ENCODE data around the gene SMIM9. TPM values are rescaled to one million over a fixed set of nuclear protein-coding genes. Genes with fewer than 3 reads are reported as not detected.
A peak's percentile ranks its signal among the peaks of the same experiment; 100 is the strongest.
"Not testable (repeated sequence)": the region's sequence is repeated elsewhere in the genome, so short reads cannot be mapped to it uniquely, and the experiment has no call there.

SMIM9 gene
- not detected for total RNA-seq
- 0.07 TPM for polyA plus RNA-seq
- long read RNA-seq, donor 1, result 0 reads
- long read RNA-seq, donor 2, result 0 reads
- long read RNA-seq, donor 3, result 0 reads
- long read RNA-seq, donor 4, result 0 reads
- long read RNA-seq, donor 5, result 0 reads
- long read RNA-seq, donor 6, result 0 reads
- long read RNA-seq, donor 7, result 0 reads
- long read RNA-seq, donor 8, result 0 reads
- long read RNA-seq, donor 9, result 0 reads
- long read RNA-seq, donor 10, result 0 reads

DNA sequence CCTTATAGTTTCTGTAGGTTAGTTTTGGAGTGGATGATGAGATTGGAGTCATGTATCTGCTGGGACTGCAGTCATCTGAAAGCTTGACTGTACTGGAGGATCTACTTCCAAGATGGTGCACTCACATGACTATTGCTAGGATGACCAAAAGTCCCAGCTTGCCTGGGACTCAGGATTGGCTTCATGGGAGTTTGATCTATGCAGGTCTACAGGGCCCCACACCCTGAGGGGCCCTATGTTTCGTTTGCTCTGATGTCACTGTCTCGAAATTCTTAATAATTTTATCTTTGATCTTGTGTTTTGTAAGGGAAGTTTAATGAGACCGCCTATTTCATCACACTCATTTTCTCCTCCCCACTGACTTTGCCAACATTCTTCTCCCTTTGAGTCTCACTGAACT, at the start of gene SMIM9:
Gene SMIM9 (minus strand): TSS at position 101 of the 400 bp plus-strand sequence. CDS start 3,806 bp downstream, outside the sequence.
- H3K4me3 ChIP-seq (ENCODE audit: low read length in 2 of 2), result no peak within 1 kb of the TSS
- no peaks in the 10 kb centered on the region for H3K9me3 ChIP-seq (ENCODE audit: control insufficient read depth in 2 of 2, insufficient read depth in 1 of 2, low read length in 1 of 2)
- no peak for DNase-seq (ENCODE audit: low read depth in 6 of 9, low spot score in 9 of 9)
- H3K4me1 ChIP-seq (ENCODE audit: control insufficient read depth in 2 of 2, insufficient read depth in 2 of 2, low read length in 2 of 2), result no peaks in the 10 kb centered on the region
- no peaks in the 10 kb centered on the region for H3K27me3 ChIP-seq (ENCODE audit: control insufficient read depth in 2 of 2, insufficient read depth in 1 of 2, low read length in 1 of 2)
- H3K27ac ChIP-seq (ENCODE audit: low read depth in 1 of 2, low read length in 1 of 2), result no peak within 1 kb of the TSS
- 98% methylated on average over 3 of the region's 3 CpGs for WGBS
- no peaks in the 10 kb centered on the region for H3K36me3 ChIP-seq (ENCODE audit: control insufficient read depth in 2 of 2, insufficient read depth in 2 of 2, low read length in 1 of 2)

DNA sequence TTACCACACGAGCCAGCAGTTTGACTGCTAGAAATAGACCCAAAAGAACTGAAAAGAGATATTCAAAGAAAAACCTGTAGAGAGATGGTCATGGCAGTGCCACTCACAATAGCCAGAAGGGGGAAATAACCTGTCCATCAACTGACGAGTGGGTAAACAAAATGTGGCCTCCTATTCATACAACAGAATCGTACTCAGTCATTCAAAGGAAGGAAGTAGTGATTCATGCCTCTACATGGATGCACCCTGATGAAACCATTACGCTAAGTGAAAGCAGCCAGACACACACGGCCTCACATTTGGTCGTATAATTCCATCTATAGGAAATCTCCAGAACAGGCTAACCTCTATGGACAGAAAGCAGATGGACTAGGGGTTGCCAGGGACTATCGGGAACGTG, 49.6 kb upstream of the SMIM9 start:
- H3K4me3 ChIP-seq (ENCODE audit: low read length in 2 of 2); DNase-seq (ENCODE audit: low read depth in 6 of 9, low spot score in 9 of 9); H3K36me3 ChIP-seq (ENCODE audit: control insufficient read depth in 2 of 2, insufficient read depth in 2 of 2, low read length in 1 of 2); H3K4me1 ChIP-seq (ENCODE audit: control insufficient read depth in 2 of 2, insufficient read depth in 2 of 2, low read length in 2 of 2); H3K9me3 ChIP-seq (ENCODE audit: control insufficient read depth in 2 of 2, insufficient read depth in 1 of 2, low read length in 1 of 2); H3K27ac ChIP-seq (ENCODE audit: low read depth in 1 of 2, low read length in 1 of 2); H3K27me3 ChIP-seq (ENCODE audit: control insufficient read depth in 2 of 2, insufficient read depth in 1 of 2, low read length in 1 of 2): not testable (repeated sequence)
- no CpG with 5 or more reads among the region's 8 CpGs for WGBS

DNA sequence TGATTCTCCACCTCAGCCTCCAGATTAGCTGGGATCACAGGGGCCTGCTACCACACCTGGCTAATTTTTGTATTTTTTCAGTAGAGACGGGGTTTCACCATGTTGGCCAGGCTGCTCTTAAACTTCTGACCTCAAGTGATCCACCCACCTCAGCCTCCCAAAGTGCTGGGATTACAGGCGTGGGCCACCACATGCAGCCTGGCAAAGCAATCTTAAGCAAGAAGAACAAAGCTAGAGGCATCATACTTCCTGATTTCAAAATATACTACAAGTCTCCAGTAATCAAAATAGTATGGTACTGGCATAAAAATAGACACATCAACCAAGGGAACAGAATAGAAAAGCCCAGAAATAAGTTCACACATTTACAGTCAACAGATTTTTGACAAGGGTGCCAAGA, 38.9 kb upstream of the SMIM9 start:
- Histone ChIP-seq H3K27me3 (ENCODE audit: control insufficient read depth in 2 of 2, insufficient read depth in 1 of 2, low read length in 1 of 2) (no peaks in the 10 kb centered on the region), H3K9me3 (ENCODE audit: control insufficient read depth in 2 of 2, insufficient read depth in 1 of 2, low read length in 1 of 2) (no peaks in the 10 kb centered on the region), H3K27ac (ENCODE audit: low read depth in 1 of 2, low read length in 1 of 2) (no peak overlapping the region), H3K4me1 (ENCODE audit: control insufficient read depth in 2 of 2, insufficient read depth in 2 of 2, low read length in 2 of 2) (no peaks in the 10 kb centered on the region), H3K36me3 (ENCODE audit: control insufficient read depth in 2 of 2, insufficient read depth in 2 of 2, low read length in 1 of 2) (no peaks in the 10 kb centered on the region), H3K4me3 (ENCODE audit: low read length in 2 of 2) (no peak overlapping the region)
- 96% methylated on average over 2 of the region's 2 CpGs for WGBS
- no peak for DNase-seq (ENCODE audit: low read depth in 6 of 9, low spot score in 9 of 9)

DNA sequence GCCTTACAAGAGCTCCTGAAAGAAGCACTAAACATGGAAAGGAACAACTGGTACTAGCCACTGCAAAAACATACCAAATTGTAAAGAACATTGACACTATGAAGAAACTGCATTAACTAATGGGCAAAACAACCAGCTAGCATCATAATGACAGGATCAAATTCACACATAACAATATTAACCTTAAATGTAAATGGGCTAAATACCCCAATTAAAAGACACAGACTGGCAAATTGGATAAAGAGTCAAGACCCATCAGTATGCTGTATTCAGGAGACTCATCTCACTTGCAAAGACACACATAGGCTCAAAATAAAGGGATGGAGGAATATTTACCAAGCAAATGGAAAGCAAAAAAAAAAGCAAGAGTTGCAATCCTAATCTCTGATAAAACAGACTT, 34.1 kb upstream of the SMIM9 start:
- not testable (repeated sequence) for H3K36me3 ChIP-seq (ENCODE audit: control insufficient read depth in 2 of 2, insufficient read depth in 2 of 2, low read length in 1 of 2); H3K4me1 ChIP-seq (ENCODE audit: control insufficient read depth in 2 of 2, insufficient read depth in 2 of 2, low read length in 2 of 2); H3K27me3 ChIP-seq (ENCODE audit: control insufficient read depth in 2 of 2, insufficient read depth in 1 of 2, low read length in 1 of 2); DNase-seq (ENCODE audit: low read depth in 6 of 9, low spot score in 9 of 9); H3K27ac ChIP-seq (ENCODE audit: low read depth in 1 of 2, low read length in 1 of 2); H3K9me3 ChIP-seq (ENCODE audit: control insufficient read depth in 2 of 2, insufficient read depth in 1 of 2, low read length in 1 of 2); H3K4me3 ChIP-seq (ENCODE audit: low read length in 2 of 2)

DNA sequence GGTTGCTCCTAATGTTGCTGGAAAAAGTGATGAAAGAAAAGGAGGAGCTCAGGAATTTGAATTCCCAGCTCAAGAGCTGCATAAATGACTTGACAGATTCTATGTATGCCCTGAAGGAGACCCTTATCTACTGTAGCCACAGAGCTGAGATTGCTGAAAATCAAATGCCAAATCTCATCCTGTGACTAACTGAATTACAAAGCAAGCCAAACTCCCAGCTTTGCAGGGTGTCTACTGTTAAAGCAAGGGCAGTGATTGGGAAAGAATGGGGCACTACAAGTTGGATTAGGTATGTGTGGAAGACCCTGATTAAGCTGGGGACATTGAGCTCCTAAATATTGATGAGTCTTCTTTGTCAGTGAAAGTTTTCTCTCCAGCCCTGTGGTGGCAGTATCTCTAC, 20.8 kb upstream of the SMIM9 start:
- no peaks in the 10 kb centered on the region for H3K4me1 ChIP-seq (ENCODE audit: control insufficient read depth in 2 of 2, insufficient read depth in 2 of 2, low read length in 2 of 2)
- no peaks in the 10 kb centered on the region for H3K36me3 ChIP-seq (ENCODE audit: control insufficient read depth in 2 of 2, insufficient read depth in 2 of 2, low read length in 1 of 2)
- DNase-seq (ENCODE audit: low read depth in 6 of 9, low spot score in 9 of 9), result no peak

DNA sequence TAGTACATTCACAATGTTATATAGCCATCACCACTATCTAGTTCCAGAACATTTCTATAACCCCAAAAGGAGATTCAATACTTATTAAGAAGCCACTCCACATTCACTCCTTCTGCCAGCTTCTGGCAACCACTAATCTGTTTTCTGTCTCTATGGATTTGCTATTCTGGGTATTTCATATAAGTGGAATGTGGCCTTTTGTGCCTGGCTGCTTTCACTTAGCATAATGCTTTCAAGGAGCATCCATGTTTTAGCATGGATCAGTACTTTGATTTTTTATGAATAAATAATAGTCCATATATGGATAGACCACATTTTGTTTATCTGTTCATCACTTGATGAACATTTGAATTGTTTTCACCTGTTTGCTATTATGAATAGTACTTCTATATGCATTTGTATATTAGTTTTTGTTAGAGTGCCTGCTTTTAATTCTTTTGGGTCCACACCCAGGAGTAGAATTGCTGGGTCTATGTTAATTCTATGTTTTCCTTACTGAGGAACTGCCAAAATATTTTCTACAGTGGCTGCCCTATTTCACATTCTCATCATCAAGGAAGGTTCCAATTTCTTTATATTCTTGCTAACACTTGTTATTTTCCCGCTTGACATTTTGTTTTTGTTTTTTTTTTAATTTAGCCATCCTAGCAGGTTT, 16.6 kb upstream of the SMIM9 start:
- H3K4me1 ChIP-seq (ENCODE audit: control insufficient read depth in 2 of 2, insufficient read depth in 2 of 2, low read length in 2 of 2), result no peaks in the 10 kb centered on the region
- WGBS, result 95% methylated on average over 1 of the region's 1 CpG
- no peaks in the 10 kb centered on the region for H3K27me3 ChIP-seq (ENCODE audit: control insufficient read depth in 2 of 2, insufficient read depth in 1 of 2, low read length in 1 of 2)
- no peaks in the 10 kb centered on the region for H3K36me3 ChIP-seq (ENCODE audit: control insufficient read depth in 2 of 2, insufficient read depth in 2 of 2, low read length in 1 of 2)
- H3K27ac ChIP-seq (ENCODE audit: low read depth in 1 of 2, low read length in 1 of 2), result no peak overlapping the region
- DNase-seq (ENCODE audit: low read depth in 6 of 9, low spot score in 9 of 9), result no peak
- H3K9me3 ChIP-seq (ENCODE audit: control insufficient read depth in 2 of 2, insufficient read depth in 1 of 2, low read length in 1 of 2), result peaks cover 0 to 4% of the 10 kb centered on the region in 2 donors
- H3K4me3 ChIP-seq (ENCODE audit: low read length in 2 of 2), result no peak overlapping the region

More for the DNA sequence above, 20.8 kb upstream of the SMIM9 start:
- Histone ChIP-seq H3K27me3 (ENCODE audit: control insufficient read depth in 2 of 2, insufficient read depth in 1 of 2, low read length in 1 of 2) (no peaks in the 10 kb centered on the region), H3K27ac (ENCODE audit: low read depth in 1 of 2, low read length in 1 of 2) (no peak overlapping the region), H3K4me3 (ENCODE audit: low read length in 2 of 2) (no peak overlapping the region), H3K9me3 (ENCODE audit: control insufficient read depth in 2 of 2, insufficient read depth in 1 of 2, low read length in 1 of 2) (no peaks in the 10 kb centered on the region)

DNA sequence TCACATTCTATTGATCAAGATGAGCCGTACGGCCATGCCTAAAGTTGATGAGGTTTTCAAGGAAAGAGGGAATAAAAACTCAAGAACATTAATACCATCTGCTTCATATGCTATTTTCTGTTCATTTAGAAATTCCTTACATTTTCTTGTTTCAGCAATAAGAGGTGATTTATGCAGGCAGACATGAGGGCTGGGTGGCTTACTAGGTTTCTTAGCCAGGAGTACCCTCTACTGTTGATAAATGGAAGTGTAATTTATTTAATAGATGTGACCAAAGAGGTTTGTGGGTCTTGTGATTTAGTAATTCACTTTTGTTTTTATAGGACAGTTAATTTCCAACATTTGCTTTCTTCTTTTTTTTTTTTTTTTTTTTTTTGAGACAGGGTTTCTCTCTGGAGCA, 6.4 kb upstream of the SMIM9 start:
- no peak overlapping the region for H3K4me3 ChIP-seq (ENCODE audit: low read length in 2 of 2)
- no peaks in the 10 kb centered on the region for H3K9me3 ChIP-seq (ENCODE audit: control insufficient read depth in 2 of 2, insufficient read depth in 1 of 2, low read length in 1 of 2)
- 98% methylated on average over 2 of the region's 2 CpGs for WGBS
- H3K4me1 ChIP-seq (ENCODE audit: control insufficient read depth in 2 of 2, insufficient read depth in 2 of 2, low read length in 2 of 2), result no peaks in the 10 kb centered on the region
- H3K27ac ChIP-seq (ENCODE audit: low read depth in 1 of 2, low read length in 1 of 2), result no peak overlapping the region
- DNase-seq (ENCODE audit: low read depth in 6 of 9, low spot score in 9 of 9), result peak in 8 of 9 donors; percentile 7 to 63 (median 18)
- H3K36me3 ChIP-seq (ENCODE audit: control insufficient read depth in 2 of 2, insufficient read depth in 2 of 2, low read length in 1 of 2), result no peaks in the 10 kb centered on the region
- H3K27me3 ChIP-seq (ENCODE audit: control insufficient read depth in 2 of 2, insufficient read depth in 1 of 2, low read length in 1 of 2), result no peaks in the 10 kb centered on the region

DNA sequence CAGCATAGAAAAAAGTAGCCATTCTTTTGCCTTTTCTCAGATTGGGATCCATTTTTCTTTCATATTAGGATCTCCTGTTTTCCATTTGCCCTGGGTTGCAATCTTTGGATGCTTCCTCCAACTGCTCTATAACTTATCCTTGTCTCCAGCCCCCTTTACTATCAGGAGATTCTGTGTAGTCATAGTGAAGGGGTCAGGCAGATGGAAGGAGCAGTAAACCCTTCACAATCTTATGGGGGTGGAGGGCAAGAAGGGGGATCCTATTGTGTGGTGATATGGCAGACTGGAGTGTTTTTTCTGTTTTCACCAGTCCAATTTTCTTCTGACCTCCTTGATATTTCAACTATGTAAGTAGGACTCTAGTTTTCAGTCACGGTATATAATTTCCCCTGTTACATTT, 1.7 kb upstream of the SMIM9 start:
- no peak for DNase-seq (ENCODE audit: low read depth in 6 of 9, low spot score in 9 of 9)
- Histone ChIP-seq H3K4me1 (ENCODE audit: control insufficient read depth in 2 of 2, insufficient read depth in 2 of 2, low read length in 2 of 2) (no peaks in the 10 kb centered on the region), H3K27me3 (ENCODE audit: control insufficient read depth in 2 of 2, insufficient read depth in 1 of 2, low read length in 1 of 2) (no peaks in the 10 kb centered on the region), H3K27ac (ENCODE audit: low read depth in 1 of 2, low read length in 1 of 2) (no peak overlapping the region), H3K9me3 (ENCODE audit: control insufficient read depth in 2 of 2, insufficient read depth in 1 of 2, low read length in 1 of 2) (no peaks in the 10 kb centered on the region), H3K36me3 (ENCODE audit: control insufficient read depth in 2 of 2, insufficient read depth in 2 of 2, low read length in 1 of 2) (no peaks in the 10 kb centered on the region), H3K4me3 (ENCODE audit: low read length in 2 of 2) (no peak overlapping the region)
- 100% methylated on average over 1 of the region's 1 CpG for WGBS

DNA sequence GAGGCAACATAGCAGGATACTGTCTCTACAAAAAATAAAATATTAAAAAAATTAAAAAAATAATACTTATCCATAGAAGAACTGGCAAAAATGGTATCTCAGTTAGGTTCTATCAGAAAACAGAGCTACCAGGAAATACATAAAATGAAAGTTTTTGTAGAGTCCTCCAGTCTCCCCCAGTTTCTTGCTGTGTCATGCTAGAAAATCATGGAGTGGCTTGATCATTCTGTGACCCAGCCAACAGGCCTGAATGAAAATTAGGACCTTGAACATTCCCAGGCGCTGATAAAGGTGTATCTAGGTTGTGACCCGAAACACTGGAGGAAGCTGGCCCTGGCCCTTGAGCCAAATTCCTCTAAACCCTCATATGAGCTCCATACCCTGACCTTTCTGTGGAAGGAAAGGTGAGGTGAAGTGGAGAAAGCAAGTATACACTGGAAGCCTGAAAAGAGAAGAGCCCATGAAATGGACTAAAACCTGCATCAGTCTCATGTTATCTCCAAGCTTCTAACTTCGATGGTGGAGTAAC, 652 bp downstream of the SMIM9 start:
- H3K4me3 ChIP-seq (ENCODE audit: low read length in 2 of 2), result no peak overlapping the region
- no peaks in the 10 kb centered on the region for H3K27me3 ChIP-seq (ENCODE audit: control insufficient read depth in 2 of 2, insufficient read depth in 1 of 2, low read length in 1 of 2)
- no peaks in the 10 kb centered on the region for H3K36me3 ChIP-seq (ENCODE audit: control insufficient read depth in 2 of 2, insufficient read depth in 2 of 2, low read length in 1 of 2)
- no peaks in the 10 kb centered on the region for H3K4me1 ChIP-seq (ENCODE audit: control insufficient read depth in 2 of 2, insufficient read depth in 2 of 2, low read length in 2 of 2)
- DNase-seq (ENCODE audit: low read depth in 6 of 9, low spot score in 9 of 9), result no peak
- no peaks in the 10 kb centered on the region for H3K9me3 ChIP-seq (ENCODE audit: control insufficient read depth in 2 of 2, insufficient read depth in 1 of 2, low read length in 1 of 2)
- H3K27ac ChIP-seq (ENCODE audit: low read depth in 1 of 2, low read length in 1 of 2), result no peak overlapping the region
- WGBS, result 98% methylated on average over 3 of the region's 3 CpGs
